ENCODE measurements around the gene APOL3.
A peak's percentile ranks its signal among the peaks of the same experiment; 100 is the strongest.
"Not testable (repeated sequence)": the region's sequence is repeated elsewhere in the genome, so short reads cannot be mapped to it uniquely, and the experiment has no call there.

The APOL3 gene

GRCh38 chr22:36199001-36199551 is 38.5 kb upstream of the APOL3 start:
- no peak for FAIRE-seq

GRCh38 chr22:36198536-36198935 is 38.0 kb upstream of the APOL3 start:
- no peak for TF ChIP-seq POLR2AphosphoS5 (IDR thresholded peaks at IDR 0.05; ENCODE audit: low read depth, low read length)
- no peak for TF ChIP-seq POLR2A (IDR thresholded peaks at IDR 0.05; ENCODE audit: low read depth, low read length)
- no peak for TF ChIP-seq TAF1 (IDR thresholded peaks at IDR 0.05; ENCODE audit: borderline replicate concordance, low read depth, low read length)
- DNase-seq (ENCODE audit: insufficient read length) = no peak
- FAIRE-seq = no peak

More at GRCh38 chr22:36199001-36199551, 38.5 kb upstream of the APOL3 start:
- TF ChIP-seq TAF1 (IDR thresholded peaks at IDR 0.05; ENCODE audit: borderline replicate concordance, low read depth, low read length) (no peak), POLR2AphosphoS5 (IDR thresholded peaks at IDR 0.05; ENCODE audit: low read depth, low read length) (no peak), POLR2A (IDR thresholded peaks at IDR 0.05; ENCODE audit: low read depth, low read length) (no peak)
- no peak for DNase-seq (ENCODE audit: insufficient read length)

GRCh38 chr22:36197514-36198146 is 37.1 kb upstream of the APOL3 start:
- DNase-seq (ENCODE audit: insufficient read length) (peak; percentile 26), FAIRE-seq (peak; percentile 76)
- TF ChIP-seq TAF1 (IDR thresholded peaks at IDR 0.05; ENCODE audit: borderline replicate concordance, low read depth, low read length) = no peak
- TF ChIP-seq POLR2A (IDR thresholded peaks at IDR 0.05; ENCODE audit: low read depth, low read length) = no peak

GRCh38 chr22:36197065-36197440 is 36.5 kb upstream of the APOL3 start:
- peak; percentile 17 for FAIRE-seq

GRCh38 chr22:36196254-36197064 is 35.9 kb upstream of the APOL3 start:
- no peak for TF ChIP-seq POLR2AphosphoS5 (IDR thresholded peaks at IDR 0.05; ENCODE audit: low read depth, low read length)
- TF ChIP-seq TAF1 (IDR thresholded peaks at IDR 0.05; ENCODE audit: borderline replicate concordance, low read depth, low read length) = no peak
- DNase-seq (ENCODE audit: insufficient read length) (no peak), FAIRE-seq (no peak)

More at GRCh38 chr22:36197065-36197440, 36.5 kb upstream of the APOL3 start:
- no peak for DNase-seq (ENCODE audit: insufficient read length)
- no peak for TF ChIP-seq TAF1 (IDR thresholded peaks at IDR 0.05; ENCODE audit: borderline replicate concordance, low read depth, low read length)
- no peak for TF ChIP-seq POLR2A (IDR thresholded peaks at IDR 0.05; ENCODE audit: low read depth, low read length)
- no peak for TF ChIP-seq POLR2AphosphoS5 (IDR thresholded peaks at IDR 0.05; ENCODE audit: low read depth, low read length)

GRCh38 chr22:36194971-36195370 is 34.4 kb upstream of the APOL3 start:
- DNase-seq (ENCODE audit: insufficient read length) (no peak), FAIRE-seq (peak; percentile 98)
- TF ChIP-seq POLR2A (IDR thresholded peaks at IDR 0.05; ENCODE audit: low read depth, low read length) (no peak), TAF1 (IDR thresholded peaks at IDR 0.05; ENCODE audit: borderline replicate concordance, low read depth, low read length) (no peak), POLR2AphosphoS5 (IDR thresholded peaks at IDR 0.05; ENCODE audit: low read depth, low read length) (no peak)

GRCh38 chr22:36194385-36194784 is 33.8 kb upstream of the APOL3 start:
- FAIRE-seq (no peak), DNase-seq (ENCODE audit: insufficient read length) (no peak)
- no peak for TF ChIP-seq POLR2A (IDR thresholded peaks at IDR 0.05; ENCODE audit: low read depth, low read length)
- TF ChIP-seq POLR2AphosphoS5 (IDR thresholded peaks at IDR 0.05; ENCODE audit: low read depth, low read length) = no peak
- no peak for TF ChIP-seq TAF1 (IDR thresholded peaks at IDR 0.05; ENCODE audit: borderline replicate concordance, low read depth, low read length)

- FAIRE-seq (no peak), DNase-seq (ENCODE audit: insufficient read length) (no peak)
- TF ChIP-seq TAF1 (IDR thresholded peaks at IDR 0.05; ENCODE audit: borderline replicate concordance, low read depth, low read length) = no peak
- no peak for TF ChIP-seq POLR2AphosphoS5 (IDR thresholded peaks at IDR 0.05; ENCODE audit: low read depth, low read length)
- no peak for TF ChIP-seq POLR2A (IDR thresholded peaks at IDR 0.05; ENCODE audit: low read depth, low read length)
Observed at GRCh38 chr22:36193577-36193976, 33.0 kb upstream of the APOL3 start.

- TF ChIP-seq POLR2AphosphoS5 (IDR thresholded peaks at IDR 0.05; ENCODE audit: low read depth, low read length) = no peak
- no peak for TF ChIP-seq POLR2A (IDR thresholded peaks at IDR 0.05; ENCODE audit: low read depth, low read length)
- no peak for TF ChIP-seq TAF1 (IDR thresholded peaks at IDR 0.05; ENCODE audit: borderline replicate concordance, low read depth, low read length)
- no peak for DNase-seq (ENCODE audit: insufficient read length)
- no peak for FAIRE-seq
Observed at GRCh38 chr22:36193171-36193570, 32.6 kb upstream of the APOL3 start.

- FAIRE-seq = no peak
- TF ChIP-seq POLR2A (IDR thresholded peaks at IDR 0.05; ENCODE audit: low read depth, low read length) (no peak), TAF1 (IDR thresholded peaks at IDR 0.05; ENCODE audit: borderline replicate concordance, low read depth, low read length) (no peak), POLR2AphosphoS5 (IDR thresholded peaks at IDR 0.05; ENCODE audit: low read depth, low read length) (no peak)
- no peak for DNase-seq (ENCODE audit: insufficient read length)
Observed at GRCh38 chr22:36192542-36192941, 32.0 kb upstream of the APOL3 start.

- DNase-seq (ENCODE audit: insufficient read length) (no peak), FAIRE-seq (no peak)
Observed at GRCh38 chr22:36191106-36191836, 30.7 kb upstream of the APOL3 start.

GRCh38 chr22:36187862-36188261 is 27.3 kb upstream of the APOL3 start:
- not testable (repeated sequence) for DNase-seq (ENCODE audit: insufficient read length); FAIRE-seq

More at GRCh38 chr22:36191106-36191836, 30.7 kb upstream of the APOL3 start:
- no peak for TF ChIP-seq POLR2A (IDR thresholded peaks at IDR 0.05; ENCODE audit: low read depth, low read length)
- no peak for TF ChIP-seq TAF1 (IDR thresholded peaks at IDR 0.05; ENCODE audit: borderline replicate concordance, low read depth, low read length)
- no peak for TF ChIP-seq POLR2AphosphoS5 (IDR thresholded peaks at IDR 0.05; ENCODE audit: low read depth, low read length)
